SJCRH30 (cell line): ENCODE data around the gene OR56A1. TPM values are rescaled to one million over a fixed set of nuclear protein-coding genes. Genes with fewer than 3 reads are reported as not detected.

Source experiments
- DNase-seq, 2 experiments: peaks; one replicate each; pipeline ENCODE4 v3.0.0-alpha.2; 2015 to 2020
- H3K27ac ChIP-seq: fragments of 250-450 bp; sonication (Bioruptor Pico); 2 replicates; pipeline ENCODE4 v1.5.1; 2020; ENCODE audit warnings: mild to moderate bottlenecking, moderate library complexity
- H3K27me3 ChIP-seq: fragments of 250-450 bp; sonication (Bioruptor Pico); 2 replicates; pipeline ENCODE4 v1.5.1; 2020; ENCODE audit warnings: mild to moderate bottlenecking, moderate library complexity
- H3K36me3 ChIP-seq: fragments of 250-450 bp; sonication (Bioruptor Pico); 2 replicates; pipeline ENCODE4 v1.5.1; 2020; ENCODE audit warnings: mild to moderate bottlenecking, moderate library complexity
- H3K4me1 ChIP-seq: fragments of 250-450 bp; sonication (Bioruptor Pico); 2 replicates; pipeline ENCODE4 v1.5.1; 2020; ENCODE audit warnings: mild to moderate bottlenecking, moderate library complexity
- H3K4me3 ChIP-seq: fragments of 250-450 bp; sonication (Bioruptor Pico); 2 replicates; pipeline ENCODE4 v1.5.1; 2020; ENCODE audit warnings: mild to moderate bottlenecking, moderate library complexity
- H3K9me3 ChIP-seq: fragments of 250-450 bp; sonication (Bioruptor Pico); replicated peaks from 2 replicates; pipeline ENCODE4 v1.5.1; 2020; ENCODE audit warnings: mild to moderate bottlenecking, moderate library complexity
- total RNA-seq: library from RNA; depleted of rRNA; stranded (reverse); fragments of >200 nt; shearing (Covaris generic); gene quantifications from 2 replicates; pipeline ENCODE4 v1.2.3, GENCODE V29; 2014; rRNA removed

OR56A1 gene
- total RNA-seq, 1 experiment from 2014 or later: not detected

DNA sequence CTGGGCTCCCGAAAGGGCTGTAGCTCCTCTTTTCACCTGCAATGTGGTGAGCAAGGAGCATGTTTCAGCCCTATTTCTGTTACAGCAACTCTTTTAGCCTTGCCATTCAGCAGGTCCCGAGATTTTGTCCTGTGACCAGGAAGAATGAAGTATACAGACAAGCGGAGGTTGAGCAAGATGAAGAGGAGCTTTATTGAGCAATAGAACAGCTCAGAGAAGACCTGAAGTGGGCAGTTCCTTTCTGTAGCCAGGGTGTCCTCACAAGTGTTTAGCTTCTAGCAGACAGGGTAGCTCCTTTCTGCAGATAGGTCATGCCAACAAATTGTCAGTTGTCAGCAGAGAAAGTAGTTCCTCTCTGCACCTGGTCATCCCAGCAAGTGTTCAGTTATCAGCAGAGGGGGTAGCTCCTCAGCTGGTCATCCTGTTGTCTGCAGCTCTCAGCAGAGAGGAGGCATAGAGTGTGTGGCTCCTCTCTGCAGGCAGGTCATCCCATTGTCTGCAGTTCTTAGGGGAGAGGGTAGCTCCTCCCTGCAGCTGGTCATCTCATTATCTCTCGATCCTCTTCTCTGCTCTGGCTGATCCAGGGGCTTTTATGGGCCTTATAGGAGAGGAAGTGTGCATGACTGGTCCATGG is 18.4 kb downstream of the OR56A1 start:
- DNase-seq: no peak
- H3K9me3 ChIP-seq: no peaks in the 10 kb centered on the region
- no peaks in the 10 kb centered on the region for H3K4me1 ChIP-seq
- no peak overlapping the region for H3K4me3 ChIP-seq
- H3K36me3 ChIP-seq: no peaks in the 10 kb centered on the region
- no peak overlapping the region for H3K27ac ChIP-seq
- H3K27me3 ChIP-seq: no peaks in the 10 kb centered on the region

DNA sequence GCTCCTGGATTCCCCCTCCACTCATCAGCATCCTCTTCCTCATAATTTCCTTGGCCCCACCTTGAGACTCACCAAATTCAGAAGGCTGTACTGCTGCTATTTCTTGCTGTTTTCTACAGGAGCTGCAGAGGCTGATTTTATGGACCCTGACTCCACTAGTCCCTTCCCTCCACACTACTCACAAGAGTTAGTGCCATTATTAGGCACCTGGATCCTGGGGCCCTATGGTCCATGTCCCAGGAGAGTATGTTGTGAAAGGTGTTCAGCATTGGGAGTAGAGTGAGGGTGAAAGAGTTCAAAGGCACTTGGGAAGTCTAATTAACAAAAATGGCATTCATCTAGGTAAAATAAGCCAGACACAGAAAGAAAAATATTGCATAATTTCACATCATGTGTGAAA is 23.7 kb downstream of the OR56A1 start, which contains the start of gene OR56A4:
Gene OR56A4 (minus strand): TSS at position 101 of the 400 bp plus-strand sequence. CDS start 3,954 bp downstream, outside the sequence.
- Histone ChIP-seq H3K9me3 (no peaks in the 10 kb centered on the region), H3K36me3 (no peaks in the 10 kb centered on the region), H3K27me3 (no peaks in the 10 kb centered on the region), H3K4me1 (no peaks in the 10 kb centered on the region), H3K4me3 (no peak within 1 kb of the TSS), H3K27ac (no peak within 1 kb of the TSS)
- DNase-seq: no peak

DNA sequence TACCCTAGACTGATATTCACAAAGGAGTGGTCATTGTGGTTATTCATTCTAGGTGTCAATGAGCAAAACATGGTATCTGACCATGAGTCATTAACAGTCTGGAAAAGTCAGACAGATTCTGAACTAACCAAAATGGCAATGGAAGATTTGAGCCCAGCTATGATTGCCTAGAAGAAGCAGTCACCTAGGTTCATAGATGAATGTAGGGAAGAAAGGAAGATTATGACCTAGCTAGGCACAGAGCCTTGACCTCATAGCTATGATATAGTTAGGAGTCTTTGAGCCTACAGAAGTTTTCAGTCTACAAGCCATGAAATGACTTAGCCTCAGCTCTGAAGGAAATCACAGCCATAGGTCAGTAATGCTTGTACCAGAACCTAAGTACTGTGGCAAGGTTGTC is 24.2 kb downstream of the OR56A1 start:
- DNase-seq: no peak
- Histone ChIP-seq H3K27me3 (no peaks in the 10 kb centered on the region), H3K4me3 (no peak overlapping the region), H3K4me1 (no peaks in the 10 kb centered on the region), H3K9me3 (no peaks in the 10 kb centered on the region), H3K36me3 (no peaks in the 10 kb centered on the region), H3K27ac (no peak overlapping the region)

DNA sequence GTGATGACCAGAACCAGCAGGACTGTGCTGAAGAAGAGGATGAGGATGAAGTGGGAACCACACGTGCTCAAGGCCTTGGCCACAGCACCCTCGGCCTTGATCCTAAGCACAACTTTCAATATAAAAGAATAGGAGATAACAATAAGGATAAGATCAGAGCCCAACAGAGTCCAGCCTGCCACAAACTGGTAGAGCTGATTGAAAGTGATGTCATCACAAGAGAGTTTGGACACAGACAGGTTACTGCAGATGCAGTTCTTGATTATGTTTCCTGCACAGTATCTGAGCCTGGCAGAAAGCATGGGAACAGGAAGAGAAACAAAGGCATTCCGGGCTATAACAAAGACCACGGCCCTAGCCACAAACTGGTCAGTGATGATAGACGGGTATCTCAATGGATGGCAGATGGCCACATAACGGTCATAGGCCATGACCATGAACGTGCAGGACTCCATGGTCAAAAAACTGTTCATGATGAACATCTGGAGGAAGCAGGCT is 28.3 kb downstream of the OR56A1 start:
- Histone ChIP-seq H3K27me3 (no peaks in the 10 kb centered on the region), H3K27ac (no peak overlapping the region), H3K4me1 (no peaks in the 10 kb centered on the region), H3K9me3 (no peaks in the 10 kb centered on the region), H3K4me3 (no peak overlapping the region), H3K36me3 (no peaks in the 10 kb centered on the region)
- DNase-seq: no peak

DNA sequence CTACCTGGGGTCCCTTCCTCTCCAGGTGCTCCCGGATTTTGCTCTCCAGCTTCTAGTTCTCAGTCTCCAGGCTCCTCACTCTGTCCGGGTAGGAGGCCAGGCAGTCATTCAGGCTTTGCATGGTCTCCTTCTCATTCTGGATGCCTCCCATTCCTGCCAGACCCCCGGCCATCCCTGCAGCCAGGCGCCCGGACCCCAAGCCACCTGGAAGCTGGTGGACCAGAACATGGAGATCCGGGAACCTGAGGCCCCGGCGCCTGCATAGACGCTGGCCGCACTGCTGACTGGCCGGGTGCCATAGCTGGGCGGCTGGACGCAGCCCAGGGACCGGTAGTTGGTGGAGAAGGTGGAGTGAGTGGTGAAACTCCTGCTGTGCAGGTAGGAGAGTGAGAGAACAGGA is 35.8 kb downstream of the OR56A1 start:
- no peaks in the 10 kb centered on the region for H3K27me3 ChIP-seq
- no peaks in the 10 kb centered on the region for H3K9me3 ChIP-seq
- no peaks in the 10 kb centered on the region for H3K4me1 ChIP-seq
- no peaks in the 10 kb centered on the region for H3K36me3 ChIP-seq
- no peak overlapping the region for H3K27ac ChIP-seq
- no peak for DNase-seq
- H3K4me3 ChIP-seq: no peak overlapping the region

DNA sequence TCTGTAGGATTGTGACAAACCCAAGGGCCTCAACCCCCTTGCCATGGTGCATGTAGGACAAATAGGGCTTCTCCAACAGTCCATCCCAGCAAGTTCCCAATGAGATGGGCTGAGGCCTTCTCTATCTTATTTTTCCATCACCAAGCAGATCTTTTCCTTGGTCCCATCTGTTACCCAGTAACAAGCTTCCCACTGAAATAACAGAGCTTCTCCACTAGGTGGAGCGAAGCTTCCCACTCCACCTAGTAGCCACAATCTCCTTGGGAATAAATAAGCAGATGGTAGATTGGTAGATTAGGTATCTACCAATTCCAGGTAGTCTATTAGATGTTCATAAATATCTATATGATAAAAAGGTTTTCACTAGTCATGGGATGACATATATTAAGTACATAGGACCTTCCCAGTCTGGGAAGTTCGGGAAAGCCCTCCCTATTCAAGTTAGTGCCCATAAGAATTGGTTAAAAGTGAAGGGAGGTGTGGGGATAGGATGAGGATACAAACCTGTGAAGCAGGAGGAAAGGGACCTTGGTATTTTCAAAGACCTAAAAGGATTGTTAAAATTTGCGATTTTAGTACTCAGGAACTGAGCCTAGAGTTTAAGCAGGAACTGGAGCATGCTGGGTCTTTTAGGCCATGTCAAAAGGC is 37.8 kb downstream of the OR56A1 start:
- Histone ChIP-seq H3K27ac (no peak overlapping the region), H3K4me1 (no peaks in the 10 kb centered on the region), H3K27me3 (no peaks in the 10 kb centered on the region), H3K9me3 (no peaks in the 10 kb centered on the region), H3K4me3 (no peak overlapping the region), H3K36me3 (no peaks in the 10 kb centered on the region)
- DNase-seq: peak in 1 of 2 experiments; percentile 46

DNA sequence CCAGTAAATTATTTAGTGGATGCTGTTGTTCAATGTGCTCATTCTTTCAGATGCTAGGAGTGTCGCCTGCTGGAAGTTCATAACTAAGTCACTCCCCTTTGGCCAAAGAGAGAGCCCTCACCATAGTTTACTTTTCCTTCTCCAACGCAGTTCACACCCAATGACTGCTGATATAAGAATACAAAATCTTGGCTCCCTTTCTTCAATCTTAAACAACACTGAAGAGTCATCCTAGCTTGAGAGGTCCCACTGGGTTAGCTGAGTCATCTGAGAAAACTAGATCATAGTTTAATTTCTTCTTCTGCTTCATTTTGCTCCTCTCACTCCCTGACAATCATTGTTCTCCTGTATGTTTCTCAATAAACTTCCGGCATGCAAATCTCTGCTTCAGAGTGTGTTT is 38.4 kb downstream of the OR56A1 start:
- H3K4me3 ChIP-seq: no peak overlapping the region
- no peaks in the 10 kb centered on the region for H3K27me3 ChIP-seq
- H3K36me3 ChIP-seq: no peaks in the 10 kb centered on the region
- no peaks in the 10 kb centered on the region for H3K9me3 ChIP-seq
- DNase-seq: no peak
- no peaks in the 10 kb centered on the region for H3K4me1 ChIP-seq
- H3K27ac ChIP-seq: no peak overlapping the region

DNA sequence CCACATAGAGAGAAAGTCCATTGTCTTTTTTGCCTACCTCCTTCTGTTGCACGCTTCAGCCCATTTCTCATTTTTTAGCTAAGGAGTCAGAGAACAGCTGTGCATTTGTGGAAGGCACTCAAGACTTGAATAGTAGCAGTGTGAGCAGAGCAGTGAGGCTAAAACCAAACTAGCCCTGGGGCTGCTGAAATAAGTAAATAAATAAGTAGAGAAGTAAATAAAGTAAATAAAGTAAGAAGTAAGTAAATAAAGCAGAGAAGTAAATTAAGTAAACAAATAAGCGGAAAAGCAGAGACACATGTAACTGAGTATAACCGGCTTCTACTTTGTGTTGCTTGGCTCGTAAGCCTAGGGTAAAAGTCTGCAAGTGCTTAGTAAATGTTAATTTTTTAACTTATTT is 41.4 kb downstream of the OR56A1 start:
- H3K27me3 ChIP-seq: no peaks in the 10 kb centered on the region
- H3K4me1 ChIP-seq: no peaks in the 10 kb centered on the region
- H3K36me3 ChIP-seq: no peaks in the 10 kb centered on the region
- peak in 1 of 2 experiments; percentile 3 for DNase-seq
- H3K9me3 ChIP-seq: no peaks in the 10 kb centered on the region
- no peak overlapping the region for H3K4me3 ChIP-seq
- no peak overlapping the region for H3K27ac ChIP-seq

DNA sequence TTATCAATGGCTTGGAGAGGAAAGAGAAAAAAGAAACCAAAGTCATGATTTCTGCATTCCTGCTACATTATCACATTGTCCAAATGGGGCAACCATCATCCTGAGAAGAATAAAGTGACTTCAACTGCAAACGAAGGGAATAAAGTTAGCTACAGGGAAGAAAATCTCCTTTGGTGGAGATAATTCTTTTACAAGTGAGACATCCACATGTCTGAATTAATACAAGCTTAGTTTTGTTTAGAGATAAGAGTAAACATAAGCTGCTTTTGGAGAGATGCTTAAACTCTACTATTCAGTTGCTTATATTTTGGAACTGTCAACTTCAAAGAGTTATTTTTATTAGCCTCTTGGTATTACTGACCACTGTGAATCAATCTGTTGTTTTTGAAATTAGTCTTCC is 43.7 kb downstream of the OR56A1 start, which contains the start of gene OR52L1:
Gene OR52L1 (minus strand): TSS at position 101 of the 400 bp plus-strand sequence. CDS start 55 bp downstream, at position 46.
- no peak within 1 kb of the TSS for H3K27ac ChIP-seq
- H3K4me1 ChIP-seq: no peaks in the 10 kb centered on the region
- H3K9me3 ChIP-seq: no peaks in the 10 kb centered on the region
- DNase-seq: no peak
- no peaks in the 10 kb centered on the region for H3K36me3 ChIP-seq
- no peaks in the 10 kb centered on the region for H3K27me3 ChIP-seq
- H3K4me3 ChIP-seq: no peak within 1 kb of the TSS

DNA sequence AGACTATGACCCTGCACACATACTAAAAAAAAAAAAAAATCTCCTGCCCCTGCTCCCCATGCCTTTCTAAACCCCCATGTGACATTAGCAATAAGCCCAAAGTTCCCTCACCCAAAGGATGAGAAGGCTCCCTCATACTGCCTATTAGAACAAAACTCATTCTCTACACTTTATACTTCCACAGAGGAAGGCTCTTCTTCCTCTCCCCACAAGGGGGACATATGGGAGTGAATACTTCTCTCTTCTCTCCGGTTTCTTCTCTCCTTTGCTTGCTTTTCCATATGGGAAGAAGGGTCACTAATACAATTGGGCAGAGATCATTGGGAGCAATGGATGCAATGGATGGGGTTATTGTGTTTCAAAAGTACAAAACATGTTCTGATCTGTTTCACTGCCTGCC is 47.1 kb downstream of the OR56A1 start:
- H3K27me3 ChIP-seq: no peaks in the 10 kb centered on the region
- no peaks in the 10 kb centered on the region for H3K36me3 ChIP-seq
- no peak for DNase-seq
- no peak overlapping the region for H3K4me3 ChIP-seq
- H3K27ac ChIP-seq: no peak overlapping the region
- H3K9me3 ChIP-seq: no peaks in the 10 kb centered on the region
- H3K4me1 ChIP-seq: no peaks in the 10 kb centered on the region

DNA sequence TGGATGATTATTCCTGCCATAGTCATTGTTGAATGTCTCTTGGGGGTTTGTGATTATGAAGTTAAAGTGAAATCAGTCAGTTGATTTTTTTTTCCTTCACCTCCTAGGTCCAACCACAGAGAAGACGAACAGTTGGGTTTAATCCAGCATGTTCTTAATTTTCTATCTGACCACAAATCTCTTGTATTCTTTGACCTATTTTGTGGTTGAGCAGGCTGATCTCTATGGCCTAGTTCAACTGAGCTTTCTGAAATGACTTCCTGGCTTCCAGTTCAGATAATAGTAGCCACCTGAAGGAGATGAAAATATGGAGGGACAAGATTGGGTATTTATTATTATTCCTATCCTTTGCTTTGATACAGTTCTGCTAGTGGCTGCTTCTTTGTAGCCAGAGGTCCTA is 57.0 kb downstream of the OR56A1 start:
- Histone ChIP-seq H3K27ac (no peak overlapping the region), H3K4me3 (no peak overlapping the region), H3K4me1 (no peaks in the 10 kb centered on the region), H3K9me3 (no peaks in the 10 kb centered on the region), H3K27me3 (0 out of 2 replicates have a peak, but pooled peaks cover 3% of the 10 kb centered on the region), H3K36me3 (no peaks in the 10 kb centered on the region)
- DNase-seq: no peak

Other genes starting within 250 kb of the OR56A1 start
- gene OR52N5, start 247.4 kb downstream of the OR56A1 start, total RNA-seq: not detected in 2 replicates
- gene OR52N1, start 239.5 kb downstream of the OR56A1 start, total RNA-seq: not detected in 2 replicates
- not detected in 2 replicates for gene OR52N2, start 221.8 kb downstream of the OR56A1 start, total RNA-seq
- gene OR52E6, start 188.9 kb downstream of the OR56A1 start, total RNA-seq: not detected in 2 replicates
- gene OR52E8, start 173.1 kb downstream of the OR56A1 start, total RNA-seq: not detected in 2 replicates
- gene OR52E4, start 150.1 kb downstream of the OR56A1 start, total RNA-seq: not detected in 2 replicates
- gene OR52E5, start 137.6 kb downstream of the OR56A1 start, total RNA-seq: not detected in 2 replicates
- not detected in 2 replicates for gene OR56A3, start 88.5 kb downstream of the OR56A1 start, total RNA-seq
- not detected in 2 replicates for gene OR56A5, start 62.3 kb downstream of the OR56A1 start, total RNA-seq
- gene OR52L1, start 43.8 kb downstream of the OR56A1 start, total RNA-seq: not detected in 2 replicates
- not detected in 2 replicates for gene OR56A4, start 23.8 kb downstream of the OR56A1 start, total RNA-seq
- gene OR56B4, start 76.9 kb upstream of the OR56A1 start, total RNA-seq: not detected in 2 replicates
- gene OR52B2, start 139.6 kb upstream of the OR56A1 start, total RNA-seq: not detected in 2 replicates
- gene OR52W1, start 168.5 kb upstream of the OR56A1 start, total RNA-seq: not detected in 2 replicates
- gene C11orf42, start 174.8 kb upstream of the OR56A1 start, total RNA-seq: not detected in 2 replicates
- gene FHIP1B, start 203.9 kb upstream of the OR56A1 start, total RNA-seq: 16.2 and 17.2 TPM in 2 replicates
- gene CNGA4, start 208.3 kb upstream of the OR56A1 start, total RNA-seq: not detected in 2 replicates
- 0.24 TPM in 1 of 2 replicates, not detected in the other for gene CCKBR, start 229.1 kb upstream of the OR56A1 start, total RNA-seq